ENCODE measurements around the gene OR1L8. TPM values are rescaled to one million over a fixed set of nuclear protein-coding genes. Genes with fewer than 3 reads are reported as not detected.

Gene OR1L8
- total RNA-seq, 1 donor from 2014 or later, result not detected

DNA sequence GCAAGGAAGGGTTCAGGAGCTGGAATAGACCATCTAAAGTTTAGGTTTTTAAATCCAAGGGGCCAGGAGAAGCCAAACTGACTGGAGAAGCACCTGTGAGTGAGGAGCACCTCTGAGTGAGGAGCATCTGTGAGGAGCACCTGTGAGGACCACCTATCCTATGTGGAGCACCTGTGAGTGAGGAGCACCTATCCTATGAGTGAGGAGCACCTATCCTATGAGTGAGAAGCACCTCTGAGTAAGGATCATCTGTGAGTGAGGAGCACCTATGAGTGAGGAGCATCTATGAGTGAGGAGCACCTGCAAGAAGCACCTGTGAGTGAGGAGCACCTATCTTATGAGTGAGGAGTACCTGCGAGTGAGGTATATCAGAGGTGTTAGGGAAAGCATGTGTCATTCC is 23.4 kb upstream of the OR1L8 start:
- TF ChIP-seq EZH2phosphoT487 (IDR thresholded peaks at IDR 0.05), result no peak
- no peak for TF ChIP-seq EZH2 (IDR thresholded peaks at IDR 0.05)
- TF ChIP-seq, protein P1, sequence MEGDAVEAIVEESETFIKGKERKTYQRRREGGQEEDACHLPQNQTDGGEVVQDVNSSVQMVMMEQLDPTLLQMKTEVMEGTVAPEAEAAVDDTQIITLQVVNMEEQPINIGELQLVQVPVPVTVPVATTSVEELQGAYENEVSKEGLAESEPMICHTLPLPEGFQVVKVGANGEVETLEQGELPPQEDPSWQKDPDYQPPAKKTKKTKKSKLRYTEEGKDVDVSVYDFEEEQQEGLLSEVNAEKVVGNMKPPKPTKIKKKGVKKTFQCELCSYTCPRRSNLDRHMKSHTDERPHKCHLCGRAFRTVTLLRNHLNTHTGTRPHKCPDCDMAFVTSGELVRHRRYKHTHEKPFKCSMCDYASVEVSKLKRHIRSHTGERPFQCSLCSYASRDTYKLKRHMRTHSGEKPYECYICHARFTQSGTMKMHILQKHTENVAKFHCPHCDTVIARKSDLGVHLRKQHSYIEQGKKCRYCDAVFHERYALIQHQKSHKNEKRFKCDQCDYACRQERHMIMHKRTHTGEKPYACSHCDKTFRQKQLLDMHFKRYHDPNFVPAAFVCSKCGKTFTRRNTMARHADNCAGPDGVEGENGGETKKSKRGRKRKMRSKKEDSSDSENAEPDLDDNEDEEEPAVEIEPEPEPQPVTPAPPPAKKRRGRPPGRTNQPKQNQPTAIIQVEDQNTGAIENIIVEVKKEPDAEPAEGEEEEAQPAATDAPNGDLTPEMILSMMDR (IDR thresholded peaks at IDR 0.05), result no peak
- Mint-ChIP-seq H3K36me3 (no peaks in the 10 kb centered on the region), H3K4me3 (no peak overlapping the region), H3K4me1 (no peaks in the 10 kb centered on the region), H3K27me3 (ENCODE audit: insufficient read depth, low read depth) (peaks cover 4% of the 10 kb centered on the region), H3K27ac (no peak overlapping the region), H3K9me3 (no peaks in the 10 kb centered on the region)
- Histone ChIP-seq H3K27me3 (no peaks in the 10 kb centered on the region), H3K36me3 (no peaks in the 10 kb centered on the region), H2AFZ (replicated peaks) (no peak overlapping the region), H4K20me1 (ENCODE audit: low read depth) (no peaks in the 10 kb centered on the region), H3K9ac (no peak overlapping the region), H3K79me2 (ENCODE audit: low read depth) (no peaks in the 10 kb centered on the region), H3K4me2 (no peak overlapping the region), H3K4me3 (no peak overlapping the region), H3K9me3 (ENCODE audit: low read depth) (peaks cover 3% of the 10 kb centered on the region), H3K27ac (no peak overlapping the region), H3K4me1 (no peaks in the 10 kb centered on the region), H3F3A (ENCODE audit: low read depth) (no peaks in the 10 kb centered on the region)
- DNase-seq (ENCODE audit: low spot score), result no peak

DNA sequence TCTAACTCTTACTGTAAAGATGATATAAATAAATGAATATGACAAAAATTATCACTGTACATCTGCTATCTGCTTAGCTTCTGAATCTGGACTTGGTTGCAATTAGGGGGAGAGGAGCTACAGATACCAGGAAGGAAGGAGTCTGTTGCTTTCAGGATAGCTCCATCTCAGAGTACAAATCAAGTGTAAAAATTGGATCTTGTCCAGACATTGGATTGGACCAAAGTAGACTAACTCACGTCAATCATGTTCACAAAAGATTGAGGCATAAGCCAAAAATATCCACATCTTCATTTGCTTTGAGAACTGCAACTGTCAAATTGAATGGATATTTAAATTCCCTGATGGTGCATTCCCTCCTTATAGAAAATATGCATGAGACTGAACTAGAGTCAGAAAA is 22.5 kb upstream of the OR1L8 start:
- H3K27ac ChIP-seq, result no peak overlapping the region
- H2AFZ ChIP-seq (replicated peaks), result no peak overlapping the region
- no peaks in the 10 kb centered on the region for H3K27me3 ChIP-seq
- no peak overlapping the region for H3K9ac ChIP-seq
- H3K27ac Mint-ChIP-seq, result no peak overlapping the region
- no peak for DNase-seq (ENCODE audit: low spot score)
- H3K4me1 ChIP-seq, result no peaks in the 10 kb centered on the region
- no peaks in the 10 kb centered on the region for H3K4me1 Mint-ChIP-seq
- no peaks in the 10 kb centered on the region for H3K79me2 ChIP-seq (ENCODE audit: low read depth)
- H4K20me1 ChIP-seq (ENCODE audit: low read depth), result no peaks in the 10 kb centered on the region
- no peaks in the 10 kb centered on the region for H3K36me3 Mint-ChIP-seq
- TF ChIP-seq, protein P1 (IDR thresholded peaks at IDR 0.05), result no peak
- no peak for TF ChIP-seq EZH2phosphoT487 (IDR thresholded peaks at IDR 0.05)
- TF ChIP-seq EZH2 (IDR thresholded peaks at IDR 0.05), result no peak
- no peak overlapping the region for H3K4me3 Mint-ChIP-seq
- H3F3A ChIP-seq (ENCODE audit: low read depth), result no peaks in the 10 kb centered on the region
- peaks cover 11% of the 10 kb centered on the region for H3K9me3 ChIP-seq (ENCODE audit: low read depth)
- H3K4me3 ChIP-seq, result no peak overlapping the region
- H3K4me2 ChIP-seq, result no peak overlapping the region
- no peaks in the 10 kb centered on the region for H3K9me3 Mint-ChIP-seq
- peaks cover 4% of the 10 kb centered on the region for H3K27me3 Mint-ChIP-seq (ENCODE audit: insufficient read depth, low read depth)
- no peaks in the 10 kb centered on the region for H3K36me3 ChIP-seq

DNA sequence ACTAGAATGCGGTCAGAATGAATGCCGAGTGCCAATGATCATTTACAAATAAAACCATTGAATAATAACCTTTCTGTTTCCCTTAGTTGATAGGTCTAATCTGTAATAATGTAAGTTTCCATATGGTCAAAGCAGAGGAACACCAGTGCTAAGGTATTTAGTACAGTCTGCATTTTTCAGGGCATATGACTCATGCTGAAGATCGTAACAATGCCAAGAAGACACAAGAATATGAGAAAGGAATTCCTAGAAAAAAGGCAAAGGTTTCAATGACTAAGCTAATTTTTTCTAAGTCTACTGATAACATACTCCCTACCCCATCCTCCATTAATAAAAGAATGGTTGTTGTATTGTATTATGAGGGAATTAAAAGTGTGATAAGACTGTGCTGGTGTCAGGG is 2.8 kb downstream of the OR1L8 start:
- Histone ChIP-seq H3K4me2 (no peak overlapping the region), H3K36me3 (no peaks in the 10 kb centered on the region), H4K20me1 (ENCODE audit: low read depth) (no peaks in the 10 kb centered on the region), H3K79me2 (ENCODE audit: low read depth) (no peaks in the 10 kb centered on the region), H3K4me1 (no peaks in the 10 kb centered on the region), H3K9me3 (ENCODE audit: low read depth) (peaks cover 14% of the 10 kb centered on the region), H3K4me3 (no peak overlapping the region), H3K9ac (no peak overlapping the region), H2AFZ (replicated peaks) (no peak overlapping the region), H3K27me3 (no peaks in the 10 kb centered on the region), H3K27ac (no peak overlapping the region), H3F3A (ENCODE audit: low read depth) (no peaks in the 10 kb centered on the region)
- TF ChIP-seq EZH2 (IDR thresholded peaks at IDR 0.05) (no peak), EZH2phosphoT487 (IDR thresholded peaks at IDR 0.05) (no peak)
- TF ChIP-seq, protein P1 (IDR thresholded peaks at IDR 0.05), result no peak
- DNase-seq (ENCODE audit: low spot score), result no peak
- H3K9me3 Mint-ChIP-seq, result no peaks in the 10 kb centered on the region
- H3K36me3 Mint-ChIP-seq, result no peaks in the 10 kb centered on the region
- no peaks in the 10 kb centered on the region for H3K4me1 Mint-ChIP-seq
- H3K27me3 Mint-ChIP-seq (ENCODE audit: insufficient read depth, low read depth), result peaks cover 9% of the 10 kb centered on the region
- no peak overlapping the region for H3K27ac Mint-ChIP-seq
- no peak overlapping the region for H3K4me3 Mint-ChIP-seq
